Hepatocyte (in vitro differentiated cells): ENCODE results near the gene COL5A1. TPM values are rescaled to one million over a fixed set of nuclear protein-coding genes. Genes with fewer than 3 reads are reported as not detected.

ENCODE experiments used
- DNase-seq: peaks from one replicate; pipeline ENCODE4 v3.0.0-alpha.2; 2016; ENCODE audit warnings: low spot score
- H2AFZ ChIP-seq: fragments of 200-600 bp; sonication (generic); 2 replicates; pipeline ENCODE4 v1.6.0; 2016; ENCODE audit warnings: antibody characterized with exemption, mild to moderate bottlenecking
- H3K27ac ChIP-seq: fragments of 200-600 bp; sonication (generic); 2 replicates; pipeline ENCODE4 v1.5.1; 2016; ENCODE audit warnings: mild to moderate bottlenecking
- H3K27me3 ChIP-seq: fragments of 200-600 bp; sonication (generic); 2 replicates; pipeline ENCODE4 v1.6.1; 2016
- H3K36me3 ChIP-seq: fragments of 200-600 bp; sonication (generic); replicated peaks from 2 replicates; pipeline ENCODE4 v1.5.1; 2016; ENCODE audit warnings: low read depth; ENCODE audit not compliant: insufficient read depth
- H3K4me1 ChIP-seq: fragments of 200-600 bp; sonication (generic); 2 replicates; pipeline ENCODE4 v1.5.1; 2016; ENCODE audit warnings: mild to moderate bottlenecking, moderate library complexity; ENCODE audit not compliant: insufficient read depth
- H3K4me2 ChIP-seq: fragments of 200-600 bp; sonication (generic); 2 replicates; pipeline ENCODE4 v1.6.0; 2016
- H3K4me3 ChIP-seq: fragments of 200-600 bp; sonication (generic); 2 replicates; pipeline ENCODE4 v1.5.1; 2016; ENCODE audit warnings: mild to moderate bottlenecking
- H3K79me2 ChIP-seq: fragments of 200-600 bp; sonication (generic); 2 replicates; pipeline ENCODE4 v1.6.0; 2017; ENCODE audit warnings: mild to moderate bottlenecking
- H3K9me2 ChIP-seq: fragments of 200-600 bp; sonication (generic); replicated peaks from 2 replicates; pipeline ENCODE4 v1.6.0; 2017; ENCODE audit warnings: mild to moderate bottlenecking; ENCODE audit not compliant: insufficient read depth
- H3K9me3 ChIP-seq: fragments of 200-600 bp; sonication (generic); 2 replicates; pipeline ENCODE4 v1.5.1; 2016; ENCODE audit warnings: low read depth, mild to moderate bottlenecking
- H4K20me1 ChIP-seq: fragments of 200-600 bp; sonication (generic); 2 replicates; pipeline ENCODE4 v1.6.0; 2016; ENCODE audit warnings: mild to moderate bottlenecking; ENCODE audit not compliant: insufficient read depth, poor library complexity, severe bottlenecking
- EZH2 ChIP-seq: fragments of 200-600 bp; sonication (generic); IDR thresholded peaks from 2 replicates; pipeline ENCODE4 v1.6.1; 2016; ENCODE audit warnings: antibody characterized with exemption, mild to moderate bottlenecking, borderline replicate concordance
- EZH2phosphoT487 ChIP-seq: fragments of 200-600 bp; sonication (generic); IDR thresholded peaks from one replicate; pipeline ENCODE4 v1.6.1; 2018; ENCODE audit warnings: antibody characterized with exemption, mild to moderate bottlenecking, low read depth, moderate library complexity; ENCODE audit not compliant: unreplicated experiment, severe bottlenecking
- WGBS: methylation state at CpG from one replicate; pipeline ENCODE4 v1.1.6; 2016; ENCODE audit warnings: low lambda C conversion rate; ENCODE audit errors: missing lambda C conversion rate; 5-methylcytosine and 5-hydroxymethylcytosine counted together
- polyA plus RNA-seq: library from polyadenylated mRNA; unstranded; fragments of >200 nt; fragmentation: Nextera tagmentation; extraction: Ambion mirVana; gene quantifications from 2 replicates; pipeline ENCODE4 v1.2.1, GENCODE V29; 2016
- total RNA-seq: library from RNA; depleted of rRNA; stranded (reverse); fragments of >200 nt; gene quantifications from 2 replicates; pipeline ENCODE4 v1.2.3, GENCODE V29; 2014
- TF ChIP-seq, protein P1 (sequence below): fragments of 200-600 bp; sonication (generic); IDR thresholded peaks from 2 replicates; pipeline ENCODE4 v1.5.1; 2016; ENCODE audit warnings: antibody characterized with exemption, mild to moderate bottlenecking; ENCODE audit not compliant: poor library complexity

The COL5A1 gene
- total and polyA plus RNA-seq, 2 experiments from 2014 or later = 342 to 347 TPM

DNA sequence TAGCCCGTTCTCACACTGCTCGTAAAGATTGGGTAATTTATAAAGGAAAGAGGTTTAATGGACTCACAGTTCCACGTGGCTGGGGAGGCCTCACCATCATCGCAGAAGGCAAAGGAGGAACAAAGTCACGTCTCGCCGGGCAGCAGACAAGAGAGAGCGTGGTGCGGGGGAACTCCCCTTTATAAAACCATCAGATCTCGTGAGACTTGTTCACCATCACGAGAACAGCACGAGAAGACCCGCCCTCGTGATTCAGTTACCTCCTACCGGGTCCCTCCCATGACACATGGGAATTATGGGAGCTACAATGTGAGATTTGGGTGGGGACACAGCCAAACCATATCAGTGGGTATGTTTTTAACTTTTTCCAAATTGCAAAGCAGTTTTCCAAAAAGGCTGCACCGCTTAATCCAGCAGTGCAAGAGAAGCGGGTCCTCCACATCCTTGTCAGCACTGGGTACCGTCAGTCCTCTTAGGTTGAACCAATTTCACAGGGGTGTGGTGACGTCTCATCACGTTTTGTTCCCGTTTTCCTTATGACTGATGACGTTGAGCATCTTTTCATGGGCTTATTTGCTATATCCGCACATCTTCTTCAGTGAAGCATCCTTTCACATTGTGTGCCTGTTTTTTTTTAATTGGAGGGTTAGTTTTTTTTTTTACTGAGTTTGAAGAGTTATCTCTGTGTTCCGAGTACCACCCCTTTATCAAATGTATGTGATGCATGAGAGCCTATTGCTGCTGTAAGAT lies 231.1 kb downstream of the COL5A1 start:
- no peak for DNase-seq
- Histone ChIP-seq H3K27ac (no peak overlapping the region), H3K4me1 (no peaks in the 10 kb centered on the region), H3K4me2 (no peak overlapping the region), H3K4me3 (no peak overlapping the region), H3K36me3 (no peaks in the 10 kb centered on the region), H3K9me2 (no peaks in the 10 kb centered on the region), H3K27me3 (peaks cover 5% of the 10 kb centered on the region), H4K20me1 (no peaks in the 10 kb centered on the region), H2AFZ (no peak overlapping the region), H3K79me2 (no peaks in the 10 kb centered on the region), H3K9me3 (no peaks in the 10 kb centered on the region)
- WGBS = 87% methylated on average over 24 of the region's 24 CpGs
- no peak for TF ChIP-seq EZH2
- TF ChIP-seq, protein P1, sequence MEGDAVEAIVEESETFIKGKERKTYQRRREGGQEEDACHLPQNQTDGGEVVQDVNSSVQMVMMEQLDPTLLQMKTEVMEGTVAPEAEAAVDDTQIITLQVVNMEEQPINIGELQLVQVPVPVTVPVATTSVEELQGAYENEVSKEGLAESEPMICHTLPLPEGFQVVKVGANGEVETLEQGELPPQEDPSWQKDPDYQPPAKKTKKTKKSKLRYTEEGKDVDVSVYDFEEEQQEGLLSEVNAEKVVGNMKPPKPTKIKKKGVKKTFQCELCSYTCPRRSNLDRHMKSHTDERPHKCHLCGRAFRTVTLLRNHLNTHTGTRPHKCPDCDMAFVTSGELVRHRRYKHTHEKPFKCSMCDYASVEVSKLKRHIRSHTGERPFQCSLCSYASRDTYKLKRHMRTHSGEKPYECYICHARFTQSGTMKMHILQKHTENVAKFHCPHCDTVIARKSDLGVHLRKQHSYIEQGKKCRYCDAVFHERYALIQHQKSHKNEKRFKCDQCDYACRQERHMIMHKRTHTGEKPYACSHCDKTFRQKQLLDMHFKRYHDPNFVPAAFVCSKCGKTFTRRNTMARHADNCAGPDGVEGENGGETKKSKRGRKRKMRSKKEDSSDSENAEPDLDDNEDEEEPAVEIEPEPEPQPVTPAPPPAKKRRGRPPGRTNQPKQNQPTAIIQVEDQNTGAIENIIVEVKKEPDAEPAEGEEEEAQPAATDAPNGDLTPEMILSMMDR = no peak
- TF ChIP-seq EZH2phosphoT487 = no peak

DNA sequence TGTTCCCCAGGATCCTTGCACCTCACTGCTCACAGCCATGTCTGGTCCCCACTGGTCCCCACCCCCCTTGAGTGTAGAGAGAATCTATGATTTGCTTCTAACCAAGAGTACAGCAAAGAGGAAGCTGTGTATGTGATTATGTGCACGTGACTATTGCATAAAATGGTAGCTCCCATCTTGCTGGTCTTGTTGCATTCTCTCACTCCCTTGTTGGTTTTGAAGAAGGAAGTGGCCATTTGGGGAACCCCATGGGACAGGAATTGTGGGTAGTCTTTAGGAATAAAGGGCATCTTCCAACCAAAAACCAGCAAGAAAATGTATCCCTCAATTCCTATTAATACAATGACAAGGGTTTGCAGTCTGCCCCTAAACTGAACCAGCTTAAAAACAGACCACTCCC lies 233.8 kb downstream of the COL5A1 start:
- no peak for DNase-seq
- Histone ChIP-seq H3K4me2 (no peak overlapping the region), H3K9me3 (no peaks in the 10 kb centered on the region), H4K20me1 (no peaks in the 10 kb centered on the region), H3K36me3 (no peaks in the 10 kb centered on the region), H3K4me3 (no peak overlapping the region), H3K9me2 (no peaks in the 10 kb centered on the region), H2AFZ (no peak overlapping the region), H3K79me2 (no peaks in the 10 kb centered on the region), H3K27me3 (peaks cover 5% of the 10 kb centered on the region), H3K27ac (no peak overlapping the region), H3K4me1 (no peaks in the 10 kb centered on the region)
- 79% methylated on average over 1 of the region's 1 CpG for WGBS
- TF ChIP-seq EZH2 (no peak), EZH2phosphoT487 (no peak)
- TF ChIP-seq, protein P1 = no peak

DNA sequence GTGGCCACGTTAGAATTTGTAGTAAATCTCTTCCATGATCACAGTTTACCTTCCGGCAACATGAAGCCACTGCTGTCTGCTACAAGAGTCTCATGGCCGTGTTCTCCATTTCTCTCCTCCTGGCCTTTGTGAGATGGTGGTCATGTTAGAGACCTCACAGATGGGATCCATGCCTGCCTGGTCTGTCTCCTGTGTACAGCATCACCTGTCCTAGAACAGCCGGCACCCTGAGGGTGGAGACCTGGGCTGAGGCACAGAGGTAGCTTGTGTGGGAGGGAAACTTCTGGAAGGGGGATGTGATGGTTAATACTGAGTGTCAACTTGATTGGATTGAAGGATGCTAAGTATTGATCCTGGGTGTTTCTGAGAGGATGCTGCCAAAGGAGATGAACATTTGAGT lies 235.9 kb downstream of the COL5A1 start:
- Histone ChIP-seq H3K79me2 (no peaks in the 10 kb centered on the region), H3K4me2 (no peak overlapping the region), H3K4me1 (no peaks in the 10 kb centered on the region), H3K36me3 (no peaks in the 10 kb centered on the region), H3K4me3 (no peak overlapping the region), H2AFZ (no peak overlapping the region), H3K9me3 (no peaks in the 10 kb centered on the region), H3K9me2 (no peaks in the 10 kb centered on the region), H4K20me1 (no peaks in the 10 kb centered on the region), H3K27me3 (peaks cover 5% of the 10 kb centered on the region), H3K27ac (no peak overlapping the region)
- no peak for DNase-seq
- 91% methylated on average over 4 of the region's 4 CpGs for WGBS
- TF ChIP-seq EZH2phosphoT487 (no peak), EZH2 (no peak)
- TF ChIP-seq, protein P1 = no peak
